Measurements from ENCODE around the gene CACNA1C. TPM values are rescaled to one million over a fixed set of nuclear protein-coding genes. Genes with fewer than 3 reads are reported as not detected.

Gene CACNA1C
- polyA plus RNA-seq, 1 of the 3 experiments (the other 2 are of a cell fraction), result 1.5 TPM

- H3F3A ChIP-seq (replicated peaks; ENCODE audit: insufficient read depth), result peaks cover 4% of the 10 kb centered on the region
- CTCF ChIA-PET, result interaction anchor here (1.0 kb wide), 1 partner anchor 14 kb away, joined by 3 read pairs; no protein-coding TSS in a partner anchor
- H3K36me3 ChIP-seq (replicated peaks in 1 of 2; ENCODE audit: control insufficient read depth in 1 of 2, insufficient read depth in 2 of 2, low read length in 1 of 2), result no peaks in the 10 kb centered on the region
- H3K9me2 ChIP-seq, result no peaks in the 10 kb centered on the region
- H3K27me3 ChIP-seq (ENCODE audit: insufficient read depth), result no peaks in the 10 kb centered on the region
- 78% methylated on average over 1 of the region's 1 CpG for WGBS (ENCODE audit: low lambda C conversion rate)
- H3K4me2 ChIP-seq, result no peak overlapping the region
- H3K9me3 ChIP-seq, result no peaks in the 10 kb centered on the region
- peaks cover 0 to 3% of the 10 kb centered on the region in 2 experiments; a peak in 1 of 4 replicates for H3K4me1 ChIP-seq (ENCODE audit: control insufficient read depth in 1 of 2, insufficient read depth in 2 of 2, low read depth in 1 of 2, low read length in 1 of 2)
- no peak overlapping the region for H3K27ac ChIP-seq (ENCODE audit: low read depth in 2 of 2, low read length in 1 of 2)
- no peaks in the 10 kb centered on the region for H3K79me2 ChIP-seq (ENCODE audit: insufficient read depth)
- no peak overlapping the region for H2AFZ ChIP-seq (ENCODE audit: low read depth)
- no peak overlapping the region for H3K4me3 ChIP-seq (ENCODE audit: low read depth in 2 of 2, low read length in 1 of 2)
- H3K9ac ChIP-seq, result no peak overlapping the region
- POLR2A ChIA-PET, result no interaction called here
- DNase-seq, result no peak
- H4K20me1 ChIP-seq (ENCODE audit: insufficient read depth), result no peaks in the 10 kb centered on the region
- TF ChIP-seq EP300 (IDR thresholded peaks at IDR 0.05; ENCODE audit: borderline replicate concordance in 1 of 2, low read depth in 1 of 2, low read length in 1 of 2), result no peak
- no peak for TF ChIP-seq MXI1 (IDR thresholded peaks at IDR 0.05; ENCODE audit: low read depth, low read length)
- no peak for TF ChIP-seq FOXJ3 (CRISPR knock-in tag; IDR thresholded peaks at IDR 0.05)
- no peak for TF ChIP-seq ELF1 (IDR thresholded peaks at IDR 0.05)
- TF ChIP-seq SMC3 (IDR thresholded peaks at IDR 0.05; ENCODE audit: low read depth, low read length), result no peak
- TF ChIP-seq, protein P1, sequence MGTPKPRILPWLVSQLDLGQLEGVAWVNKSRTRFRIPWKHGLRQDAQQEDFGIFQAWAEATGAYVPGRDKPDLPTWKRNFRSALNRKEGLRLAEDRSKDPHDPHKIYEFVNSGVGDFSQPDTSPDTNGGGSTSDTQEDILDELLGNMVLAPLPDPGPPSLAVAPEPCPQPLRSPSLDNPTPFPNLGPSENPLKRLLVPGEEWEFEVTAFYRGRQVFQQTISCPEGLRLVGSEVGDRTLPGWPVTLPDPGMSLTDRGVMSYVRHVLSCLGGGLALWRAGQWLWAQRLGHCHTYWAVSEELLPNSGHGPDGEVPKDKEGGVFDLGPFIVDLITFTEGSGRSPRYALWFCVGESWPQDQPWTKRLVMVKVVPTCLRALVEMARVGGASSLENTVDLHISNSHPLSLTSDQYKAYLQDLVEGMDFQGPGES (IDR thresholded peaks at IDR 0.05; ENCODE audit: low read depth, low read length), result no peak
- TF ChIP-seq RFX5 (IDR thresholded peaks at IDR 0.05; ENCODE audit: low read length), result no peak
- no peak for TF ChIP-seq NRF1 (IDR thresholded peaks at IDR 0.05; ENCODE audit: low read depth, low read length)
- TF ChIP-seq TAF1 (IDR thresholded peaks at IDR 0.05; ENCODE audit: borderline replicate concordance, low read depth, low read length), result no peak
- TF ChIP-seq GATA2 (CRISPR knock-in tag; IDR thresholded peaks at IDR 0.05), result no peak
- TF ChIP-seq POLR2AphosphoS5 (IDR thresholded peaks at IDR 0.05; ENCODE audit: low read depth, low read length), result no peak
- TF ChIP-seq, protein P2, sequence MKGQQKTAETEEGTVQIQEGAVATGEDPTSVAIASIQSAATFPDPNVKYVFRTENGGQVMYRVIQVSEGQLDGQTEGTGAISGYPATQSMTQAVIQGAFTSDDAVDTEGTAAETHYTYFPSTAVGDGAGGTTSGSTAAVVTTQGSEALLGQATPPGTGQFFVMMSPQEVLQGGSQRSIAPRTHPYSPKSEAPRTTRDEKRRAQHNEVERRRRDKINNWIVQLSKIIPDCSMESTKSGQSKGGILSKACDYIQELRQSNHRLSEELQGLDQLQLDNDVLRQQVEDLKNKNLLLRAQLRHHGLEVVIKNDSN (IDR thresholded peaks at IDR 0.05; ENCODE audit: borderline replicate concordance, low read depth), result no peak
- no peak for TF ChIP-seq RAD21 (IDR thresholded peaks at IDR 0.05; ENCODE audit: low read length)
- TF ChIP-seq, protein P3, sequence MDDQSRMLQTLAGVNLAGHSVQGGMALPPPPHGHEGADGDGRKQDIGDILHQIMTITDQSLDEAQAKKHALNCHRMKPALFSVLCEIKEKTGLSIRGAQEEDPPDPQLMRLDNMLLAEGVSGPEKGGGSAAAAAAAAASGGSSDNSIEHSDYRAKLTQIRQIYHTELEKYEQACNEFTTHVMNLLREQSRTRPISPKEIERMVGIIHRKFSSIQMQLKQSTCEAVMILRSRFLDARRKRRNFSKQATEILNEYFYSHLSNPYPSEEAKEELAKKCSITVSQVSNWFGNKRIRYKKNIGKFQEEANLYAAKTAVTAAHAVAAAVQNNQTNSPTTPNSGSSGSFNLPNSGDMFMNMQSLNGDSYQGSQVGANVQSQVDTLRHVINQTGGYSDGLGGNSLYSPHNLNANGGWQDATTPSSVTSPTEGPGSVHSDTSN (IDR thresholded peaks at IDR 0.05), result no peak
- TF ChIP-seq SIN3A (IDR thresholded peaks at IDR 0.05; ENCODE audit: borderline replicate concordance, low read depth, low read length), result no peak
Observed at GRCh38 chr12:2227360-2227759, 174.6 kb downstream of the CACNA1C start.

DNA sequence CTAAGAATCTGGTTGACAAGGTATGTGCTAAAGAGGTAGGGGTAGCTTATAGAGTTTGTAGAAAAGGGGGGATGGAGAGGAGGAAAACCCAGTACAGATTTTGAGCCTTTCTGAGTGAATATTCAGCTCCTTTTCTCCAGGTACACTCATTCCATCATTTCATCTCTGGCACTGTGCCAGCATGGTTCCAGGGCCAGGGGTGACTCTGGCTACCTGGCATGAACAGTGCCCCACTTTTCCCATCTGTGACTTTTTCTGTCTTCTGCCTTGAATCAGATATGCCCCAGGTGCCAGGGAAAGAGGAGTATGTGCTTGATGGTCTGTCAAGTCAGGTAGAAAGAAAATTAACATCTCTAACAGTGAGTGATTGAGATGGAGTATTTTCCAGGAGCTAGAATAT, 175.7 kb downstream of the CACNA1C start:
- H4K20me1 ChIP-seq (ENCODE audit: insufficient read depth), result no peaks in the 10 kb centered on the region
- H3K27ac ChIP-seq (ENCODE audit: low read depth in 2 of 2, low read length in 1 of 2), result no peak overlapping the region
- no peaks in the 10 kb centered on the region for H3K27me3 ChIP-seq (ENCODE audit: insufficient read depth)
- no peaks in the 10 kb centered on the region for H3K9me2 ChIP-seq
- H3K79me2 ChIP-seq (ENCODE audit: insufficient read depth), result no peaks in the 10 kb centered on the region
- no peaks in the 10 kb centered on the region for H3K36me3 ChIP-seq (replicated peaks in 1 of 2; ENCODE audit: control insufficient read depth in 1 of 2, insufficient read depth in 2 of 2, low read length in 1 of 2)
- peaks cover 13% of the 10 kb centered on the region for H3F3A ChIP-seq (replicated peaks; ENCODE audit: insufficient read depth)
- H3K4me1 ChIP-seq (ENCODE audit: control insufficient read depth in 1 of 2, insufficient read depth in 2 of 2, low read depth in 1 of 2, low read length in 1 of 2), result peaks cover 0 to 3% of the 10 kb centered on the region in 2 experiments; a peak in 1 of 4 replicates
- no peaks in the 10 kb centered on the region for H3K9me3 ChIP-seq
- H3K9ac ChIP-seq, result no peak overlapping the region
- H3K4me3 ChIP-seq (ENCODE audit: low read depth in 2 of 2, low read length in 1 of 2), result no peak overlapping the region
- no peak overlapping the region for H3K4me2 ChIP-seq
- DNase-seq, result no peak
- ChIA-PET POLR2A (no interaction called here), CTCF (interaction anchor here (0.7 to 1.0 kb wide), 2 partner anchors 194 to 355 kb away, joined by 3 read pairs; no protein-coding TSS in a partner anchor)
- no peak overlapping the region for H2AFZ ChIP-seq (ENCODE audit: low read depth)
- TF ChIP-seq EZH2phosphoT487 (IDR thresholded peaks at IDR 0.05; ENCODE audit: borderline replicate concordance, low read depth) (no peak), MEF2A (IDR thresholded peaks at IDR 0.05; ENCODE audit: borderline replicate concordance, low read depth) (no peak), RXRA (IDR thresholded peaks at IDR 0.05; ENCODE audit: borderline replicate concordance, low read depth) (no peak), MXI1 (IDR thresholded peaks at IDR 0.05; ENCODE audit: low read depth, low read length) (no peak), FOXM1 (IDR thresholded peaks at IDR 0.05; ENCODE audit: low read depth) (no peak), TEAD4 (IDR thresholded peaks at IDR 0.05; ENCODE audit: borderline replicate concordance, insufficient read depth) (no peak), SMC3 (IDR thresholded peaks at IDR 0.05; ENCODE audit: low read depth, low read length) (no peak), YY1 (IDR thresholded peaks at IDR 0.05; ENCODE audit: low read depth) (no peak)
- TF ChIP-seq, protein P4, sequence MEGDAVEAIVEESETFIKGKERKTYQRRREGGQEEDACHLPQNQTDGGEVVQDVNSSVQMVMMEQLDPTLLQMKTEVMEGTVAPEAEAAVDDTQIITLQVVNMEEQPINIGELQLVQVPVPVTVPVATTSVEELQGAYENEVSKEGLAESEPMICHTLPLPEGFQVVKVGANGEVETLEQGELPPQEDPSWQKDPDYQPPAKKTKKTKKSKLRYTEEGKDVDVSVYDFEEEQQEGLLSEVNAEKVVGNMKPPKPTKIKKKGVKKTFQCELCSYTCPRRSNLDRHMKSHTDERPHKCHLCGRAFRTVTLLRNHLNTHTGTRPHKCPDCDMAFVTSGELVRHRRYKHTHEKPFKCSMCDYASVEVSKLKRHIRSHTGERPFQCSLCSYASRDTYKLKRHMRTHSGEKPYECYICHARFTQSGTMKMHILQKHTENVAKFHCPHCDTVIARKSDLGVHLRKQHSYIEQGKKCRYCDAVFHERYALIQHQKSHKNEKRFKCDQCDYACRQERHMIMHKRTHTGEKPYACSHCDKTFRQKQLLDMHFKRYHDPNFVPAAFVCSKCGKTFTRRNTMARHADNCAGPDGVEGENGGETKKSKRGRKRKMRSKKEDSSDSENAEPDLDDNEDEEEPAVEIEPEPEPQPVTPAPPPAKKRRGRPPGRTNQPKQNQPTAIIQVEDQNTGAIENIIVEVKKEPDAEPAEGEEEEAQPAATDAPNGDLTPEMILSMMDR (IDR thresholded peaks at IDR 0.05), result no peak
- TF ChIP-seq, protein P5, sequence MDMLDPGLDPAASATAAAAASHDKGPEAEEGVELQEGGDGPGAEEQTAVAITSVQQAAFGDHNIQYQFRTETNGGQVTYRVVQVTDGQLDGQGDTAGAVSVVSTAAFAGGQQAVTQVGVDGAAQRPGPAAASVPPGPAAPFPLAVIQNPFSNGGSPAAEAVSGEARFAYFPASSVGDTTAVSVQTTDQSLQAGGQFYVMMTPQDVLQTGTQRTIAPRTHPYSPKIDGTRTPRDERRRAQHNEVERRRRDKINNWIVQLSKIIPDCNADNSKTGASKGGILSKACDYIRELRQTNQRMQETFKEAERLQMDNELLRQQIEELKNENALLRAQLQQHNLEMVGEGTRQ (IDR thresholded peaks at IDR 0.05; ENCODE audit: borderline replicate concordance, low read depth, low read length), result no peak
